OCI-M2 (cell line): ENCODE measurements around the gene HSPG2.

Experiments
- DNase-seq: peaks from one replicate; lab custom pipeline; 2025; ENCODE audit not compliant: unreplicated experiment; lab: John Stamatoyannopoulos, UW

HSPG2 gene

DNA sequence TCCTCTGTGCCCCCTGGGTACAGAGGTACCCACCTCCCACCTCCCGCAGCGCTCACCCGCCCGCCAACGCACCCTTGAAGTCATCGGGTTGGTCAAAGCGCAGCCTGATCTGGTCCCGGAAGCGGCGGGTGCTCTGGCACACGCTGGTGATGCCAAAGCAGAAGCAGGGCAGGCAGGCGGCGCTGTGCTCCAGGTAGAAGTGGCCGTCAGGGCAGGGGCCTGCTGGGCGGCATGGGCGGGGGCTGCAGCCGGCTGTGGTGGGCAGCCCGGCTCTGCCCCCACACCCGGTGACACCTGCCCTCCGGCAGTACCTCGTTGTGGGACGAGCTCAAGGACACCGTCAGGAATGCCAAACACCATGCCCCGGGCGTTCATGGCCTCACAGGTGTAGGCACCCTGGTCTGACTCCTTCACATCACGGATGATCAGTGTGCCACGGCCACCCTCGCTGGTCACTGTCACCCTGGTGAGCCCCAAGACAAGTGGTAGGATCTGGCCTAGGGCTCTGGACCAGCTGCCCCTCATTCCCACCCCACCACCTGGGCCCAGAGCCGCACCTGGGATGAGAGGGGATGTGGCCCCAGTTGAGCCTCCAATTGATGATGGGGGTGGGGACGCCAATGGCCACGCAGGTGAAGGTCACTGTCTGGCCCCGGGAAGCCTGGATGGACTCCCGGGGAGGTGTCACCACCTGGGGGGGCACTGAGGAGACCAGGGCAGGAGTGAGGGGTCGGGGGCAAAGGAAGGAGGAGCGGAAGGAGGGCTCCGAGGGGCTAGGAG lies 52.5 kb downstream of the HSPG2 start:
- DNase-seq, result no peak

DNA sequence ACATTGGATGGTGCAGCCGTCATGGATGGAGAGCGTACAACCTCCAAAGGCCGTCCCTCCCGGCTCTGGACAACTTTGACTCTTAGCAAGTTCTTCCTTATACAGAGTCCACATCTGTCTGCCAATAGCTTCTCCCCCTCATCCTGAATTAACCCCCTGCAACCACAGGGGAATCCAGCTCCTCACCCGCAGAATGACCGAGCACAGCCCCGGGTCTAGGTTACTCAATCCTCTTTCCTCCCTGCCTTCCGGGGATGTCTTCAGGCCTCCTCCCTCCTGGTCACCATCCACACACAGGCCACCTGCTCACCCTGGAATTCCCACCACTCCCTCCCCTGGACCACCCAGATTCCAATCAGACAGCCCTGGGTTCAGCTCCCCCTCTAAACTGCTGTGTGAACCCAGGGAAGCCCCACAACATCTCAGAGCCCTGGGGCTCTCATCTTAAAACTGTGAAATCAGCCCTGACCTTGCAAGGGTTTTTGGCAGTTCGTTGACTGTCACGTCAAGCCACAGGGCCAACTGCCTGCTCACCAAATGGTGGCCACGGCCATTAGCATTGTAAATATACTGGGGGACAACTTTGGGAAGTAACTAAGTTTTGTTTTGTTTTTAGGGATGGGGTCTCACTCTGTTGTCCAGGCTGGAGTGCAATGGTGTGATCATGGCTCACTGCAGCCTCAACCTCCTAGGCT lies 54.2 kb downstream of the HSPG2 start:
- DNase-seq, result no peak

DNA sequence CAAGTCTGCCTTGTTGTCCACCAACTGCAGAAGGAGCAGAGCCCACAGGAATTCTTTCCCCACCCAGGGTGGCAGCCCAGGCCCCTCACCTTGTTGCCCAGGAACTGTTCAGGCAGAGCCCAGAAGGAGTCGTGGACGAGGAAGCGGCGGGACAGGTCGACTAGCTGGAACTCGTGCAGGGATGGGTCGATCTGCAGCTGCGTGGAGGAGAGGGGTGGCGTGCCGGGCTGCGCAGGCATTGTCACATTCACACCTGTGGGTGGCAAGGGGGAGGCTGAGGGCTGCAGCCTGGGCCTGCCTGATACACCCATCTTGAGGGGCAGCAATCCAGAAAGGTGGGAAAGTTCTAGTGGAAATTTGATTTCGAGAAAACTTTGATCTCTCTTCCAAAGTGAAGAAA lies 55.9 kb downstream of the HSPG2 start:
- no peak for DNase-seq

DNA sequence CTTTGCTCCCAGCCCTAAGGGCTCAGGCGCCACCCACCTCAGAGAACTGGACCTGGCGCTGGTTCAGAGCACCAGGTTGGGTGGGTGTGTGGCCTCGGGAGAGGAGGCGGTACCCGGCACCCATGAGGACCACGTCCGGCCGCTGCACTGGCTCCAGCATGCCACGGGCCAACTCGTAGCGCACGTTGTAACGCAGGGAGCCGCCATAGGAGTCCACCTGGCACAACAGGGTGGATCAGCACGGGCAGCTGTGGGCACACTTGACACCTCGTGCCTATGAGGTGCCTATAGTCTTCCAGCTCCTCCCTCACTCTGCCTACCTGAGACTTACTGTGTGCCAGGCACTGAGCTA lies 56.5 kb downstream of the HSPG2 start:
- no peak for DNase-seq

DNA sequence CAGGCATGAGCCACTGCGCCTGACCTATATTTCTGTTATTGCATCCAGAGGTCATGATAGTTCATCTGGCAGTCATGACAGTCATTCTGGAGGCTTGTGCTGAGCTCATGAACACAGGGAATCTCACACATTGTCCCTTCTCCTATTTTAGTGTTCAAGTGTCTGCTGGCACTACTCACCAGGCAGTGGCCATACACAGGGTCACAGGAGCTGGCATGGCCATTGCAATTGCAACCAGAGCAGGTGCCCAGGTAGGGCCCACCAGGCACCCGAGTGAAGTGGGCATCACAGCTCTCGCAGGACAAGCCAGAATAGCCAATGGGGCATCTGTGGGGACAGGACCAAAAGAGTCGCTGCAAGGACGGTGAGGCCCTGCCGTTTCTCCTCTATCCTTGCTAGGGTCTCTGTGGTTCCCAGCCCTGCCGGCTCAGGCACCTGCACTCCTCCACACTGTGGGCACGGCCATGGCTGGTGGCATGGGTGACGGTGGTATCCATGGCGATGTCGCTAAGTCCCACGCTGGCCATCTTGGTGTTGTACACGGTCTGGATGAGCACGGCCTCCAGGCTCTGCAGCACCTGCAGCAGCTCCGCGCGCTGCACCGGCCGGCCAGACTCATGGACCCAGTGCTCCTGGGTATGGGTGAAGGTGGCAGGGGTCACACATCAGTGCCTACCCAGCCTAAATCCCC lies 57.0 kb downstream of the HSPG2 start:
- DNase-seq, result no peak

DNA sequence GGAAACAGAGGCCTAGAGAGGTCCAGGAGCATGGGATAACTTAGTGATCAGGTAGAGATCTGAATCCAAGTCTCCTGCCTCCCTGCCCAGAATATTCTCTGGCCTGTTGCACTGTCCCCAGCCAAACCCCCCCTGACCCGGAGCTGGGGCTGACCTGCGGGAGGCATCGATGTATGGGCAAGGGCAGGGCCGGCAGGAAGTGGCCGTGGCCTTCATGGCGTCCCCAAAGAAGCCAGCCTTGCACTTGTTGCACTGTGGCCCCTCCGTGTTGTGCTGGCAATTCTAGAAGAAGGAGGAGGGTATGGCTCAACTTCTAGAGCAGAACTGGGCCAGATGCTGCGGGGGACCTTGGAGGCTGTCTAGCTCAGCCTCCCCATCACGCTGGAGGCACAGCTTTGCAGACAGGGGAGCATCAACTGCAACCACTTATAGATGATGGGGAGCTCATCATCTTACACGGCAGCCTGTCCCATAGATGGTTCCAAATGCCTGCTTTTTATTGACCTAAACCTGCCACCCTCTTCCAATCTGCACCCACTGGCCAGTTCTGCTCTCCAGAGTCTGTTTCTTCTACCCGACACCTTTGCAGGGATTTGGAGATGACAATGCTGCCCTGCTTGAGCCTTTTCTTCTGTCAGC lies 58.2 kb downstream of the HSPG2 start:
- DNase-seq, result no peak

DNA sequence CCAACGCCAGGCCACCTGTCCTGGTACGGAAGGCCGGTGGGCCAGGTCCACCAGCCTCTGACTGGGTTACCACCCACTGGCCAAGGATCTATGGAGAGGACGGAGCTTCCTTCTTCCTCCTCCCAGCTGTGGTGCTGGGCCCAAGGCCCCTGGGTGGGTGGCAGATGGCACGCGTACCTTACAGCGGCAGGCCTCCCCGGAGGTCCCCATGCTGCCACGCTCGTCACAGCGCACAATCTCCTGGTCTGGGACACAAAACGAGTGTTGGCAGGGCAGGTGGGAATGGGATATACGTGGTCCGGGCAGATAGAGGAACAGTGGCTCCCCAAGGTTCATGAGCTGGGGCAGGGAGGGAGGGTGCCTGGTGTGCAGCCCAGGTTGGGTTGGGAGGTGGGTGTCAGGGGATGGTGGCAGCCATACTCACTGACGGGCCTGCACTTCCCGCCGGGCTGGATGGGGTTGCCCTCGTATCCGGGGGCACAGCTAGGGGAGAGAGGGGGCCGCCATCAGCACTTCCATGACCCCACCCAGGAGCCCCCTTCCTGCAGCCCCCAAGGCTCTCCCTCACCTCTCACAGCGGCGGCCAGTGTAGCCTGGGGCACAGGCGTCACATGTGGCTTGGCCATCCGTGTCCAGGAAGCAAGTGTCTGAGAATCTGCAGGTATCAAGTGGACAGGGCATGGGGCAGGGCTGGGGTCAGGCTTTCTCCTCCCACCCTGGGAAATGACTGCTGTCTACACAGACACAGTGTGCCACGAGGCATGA lies 58.9 kb downstream of the HSPG2 start:
- DNase-seq, result no peak

DNA sequence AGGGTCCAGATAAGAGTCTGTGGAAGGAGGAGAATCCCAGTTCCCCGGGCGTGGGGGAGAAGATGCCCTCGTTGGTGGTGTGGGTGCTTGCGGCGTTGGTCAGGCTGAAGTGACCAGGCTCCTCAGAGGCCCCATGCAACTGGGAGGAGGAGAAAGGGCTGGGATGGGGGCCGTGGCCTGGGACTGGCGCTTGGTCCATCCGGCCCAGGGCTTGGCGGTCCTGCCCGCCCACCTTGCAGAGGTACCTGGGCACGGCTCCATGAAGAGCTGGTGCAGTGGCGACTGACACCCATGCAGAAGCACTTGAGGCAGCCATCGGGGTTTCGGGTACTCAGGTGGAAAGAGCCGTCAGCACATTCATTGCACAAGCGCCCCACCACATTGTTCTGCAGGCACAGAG lies 60.8 kb downstream of the HSPG2 start:
- DNase-seq, result no peak

DNA sequence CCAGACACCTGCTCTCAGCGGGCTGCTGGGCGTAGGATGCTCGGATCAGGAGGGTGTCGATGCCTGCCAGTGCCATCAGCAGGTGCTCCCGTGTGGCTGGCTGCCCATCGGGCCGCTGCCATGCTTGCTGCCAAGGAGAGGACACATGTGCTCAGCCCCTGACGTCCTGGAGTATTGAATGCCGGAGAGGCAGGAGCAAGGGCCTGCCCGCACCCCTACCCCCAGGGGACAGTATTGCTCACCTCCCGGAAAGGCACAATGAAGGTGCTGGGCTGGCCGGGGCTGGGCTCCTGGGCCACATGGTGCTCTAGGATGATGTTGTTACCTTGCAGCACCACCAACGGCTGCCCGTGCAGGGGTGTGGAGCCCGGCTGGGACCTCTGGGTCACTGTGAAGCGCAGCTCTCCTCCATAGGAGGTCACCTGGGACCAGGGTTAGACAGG lies 61.5 kb downstream of the HSPG2 start:
- no peak for DNase-seq

DNA sequence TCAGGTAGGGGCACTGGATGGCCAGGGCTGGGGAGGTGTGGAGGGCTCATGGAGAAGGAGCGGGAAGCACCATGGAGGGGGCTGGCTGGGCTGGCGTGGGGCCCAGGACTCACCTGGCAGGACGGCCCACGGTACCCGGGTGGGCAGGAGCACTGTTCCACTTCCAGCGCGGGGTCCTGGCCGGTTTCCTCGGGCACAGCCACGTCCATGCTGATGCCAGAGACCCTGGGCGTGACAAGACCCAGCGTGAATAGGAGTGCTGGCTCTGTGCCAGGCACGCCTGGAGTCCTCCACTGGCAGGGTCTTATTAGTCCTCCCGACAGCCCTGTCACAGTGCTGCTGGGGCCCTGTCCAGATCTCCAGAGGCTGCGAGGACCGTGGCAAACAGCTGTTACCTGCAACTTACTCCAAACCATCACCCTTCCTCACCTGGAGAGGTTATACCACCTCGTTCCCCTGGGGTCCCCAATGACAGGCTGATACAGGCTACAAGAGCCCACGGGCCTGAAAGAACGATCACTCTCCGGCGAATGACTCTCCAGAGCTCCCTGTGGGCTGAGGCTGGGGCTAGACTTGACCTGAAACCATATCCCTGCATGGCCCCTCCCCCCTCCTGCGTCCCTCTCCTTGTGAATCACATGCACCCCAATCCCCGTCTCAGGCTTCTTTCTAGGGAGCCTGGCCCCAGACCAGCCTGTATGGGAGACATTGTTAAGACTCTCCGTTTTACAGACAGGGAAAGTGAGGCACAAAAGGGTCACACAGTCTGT lies 62.1 kb downstream of the HSPG2 start:
- DNase-seq, result no peak

DNA sequence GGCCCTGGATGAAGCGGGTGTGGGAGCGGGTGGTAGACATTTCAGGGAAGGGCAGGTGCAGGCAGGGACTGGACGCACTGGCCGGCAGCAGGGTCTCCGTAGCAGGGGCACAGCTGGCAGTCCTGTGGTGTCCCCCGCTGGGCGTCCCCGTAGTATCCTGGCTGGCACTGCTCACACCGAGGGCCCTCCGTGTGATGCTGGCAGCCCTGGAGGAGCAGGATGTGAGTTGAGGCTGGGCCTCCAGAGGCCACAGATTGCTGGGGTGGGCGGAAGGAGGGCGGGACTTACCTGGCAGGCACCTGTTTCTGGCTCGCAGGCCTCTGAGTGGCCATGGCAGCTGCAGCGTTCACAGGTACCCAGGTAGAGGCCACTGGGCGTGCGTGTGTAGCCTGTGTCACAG lies 62.8 kb downstream of the HSPG2 start:
- no peak for DNase-seq

DNA sequence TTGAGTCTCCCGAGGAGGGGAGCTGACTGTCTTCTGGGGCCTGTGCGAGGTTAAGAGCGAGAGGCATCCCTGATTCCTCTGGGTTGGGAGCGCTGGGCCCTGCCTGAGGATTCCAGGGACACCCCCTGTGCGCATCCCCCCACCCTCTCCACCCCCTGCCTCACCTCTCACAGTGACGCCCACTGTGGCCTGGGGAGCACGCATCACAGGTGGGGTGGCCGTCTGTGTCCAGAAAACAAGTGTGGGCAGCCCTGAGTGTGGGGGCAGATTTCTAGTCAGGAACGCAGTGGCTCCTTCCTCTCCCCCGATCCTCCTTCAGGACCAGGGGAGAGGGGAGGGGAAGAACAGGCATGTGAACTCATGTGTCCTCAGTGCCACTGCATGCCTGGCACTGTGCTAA lies 63.3 kb downstream of the HSPG2 start:
- no peak for DNase-seq

DNA sequence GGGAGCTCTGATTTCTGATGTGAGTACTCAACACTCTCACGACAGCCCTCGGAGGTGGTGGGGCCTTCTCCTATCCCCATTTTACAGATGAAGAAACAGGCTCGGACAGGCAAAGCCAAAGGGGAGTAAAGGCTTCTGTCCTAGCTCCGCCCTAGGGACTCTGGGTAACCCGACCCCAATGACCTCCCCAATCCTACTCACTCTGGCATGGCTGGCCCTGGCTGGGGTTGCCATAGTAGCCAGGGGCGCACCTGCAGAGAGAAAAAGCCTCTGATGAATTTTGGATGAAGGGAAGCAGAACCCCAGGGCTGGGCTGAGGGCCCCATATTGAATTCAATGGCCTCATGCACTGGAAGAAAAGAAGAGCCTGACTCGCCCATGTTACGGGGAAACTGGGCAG lies 63.9 kb downstream of the HSPG2 start:
- no peak for DNase-seq

DNA sequence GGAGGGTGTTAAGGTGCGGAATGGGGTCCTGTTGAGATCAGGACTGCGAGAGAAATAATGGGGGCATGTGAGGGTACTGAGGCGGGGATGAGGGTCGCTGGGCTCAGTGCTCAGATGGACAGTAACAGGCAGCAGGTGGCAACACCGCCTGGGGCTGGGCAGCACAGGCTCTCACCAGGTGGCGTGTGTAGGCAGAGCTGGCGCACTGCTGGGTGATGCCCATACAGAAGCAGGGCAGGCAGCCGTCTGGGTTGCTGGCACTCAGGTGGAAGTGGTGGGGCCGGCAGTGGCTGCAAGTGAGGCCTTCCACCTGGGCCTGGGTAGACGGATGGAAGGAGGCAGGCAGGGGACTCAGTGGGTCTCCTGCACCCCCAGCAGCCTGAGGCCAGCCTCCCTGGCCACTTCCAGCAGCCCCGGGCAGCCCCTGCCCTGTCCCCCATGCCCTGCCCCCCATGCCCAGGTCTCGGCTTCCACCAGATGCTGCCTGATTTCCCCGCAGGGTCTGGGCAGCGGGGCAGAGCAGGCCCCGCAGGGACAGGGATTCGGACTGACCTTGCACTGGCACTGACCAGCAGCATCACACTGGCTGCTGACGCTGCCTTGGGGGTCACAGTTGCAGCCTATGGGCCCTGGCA lies 64.5 kb downstream of the HSPG2 start:
- DNase-seq, result no peak

DNA sequence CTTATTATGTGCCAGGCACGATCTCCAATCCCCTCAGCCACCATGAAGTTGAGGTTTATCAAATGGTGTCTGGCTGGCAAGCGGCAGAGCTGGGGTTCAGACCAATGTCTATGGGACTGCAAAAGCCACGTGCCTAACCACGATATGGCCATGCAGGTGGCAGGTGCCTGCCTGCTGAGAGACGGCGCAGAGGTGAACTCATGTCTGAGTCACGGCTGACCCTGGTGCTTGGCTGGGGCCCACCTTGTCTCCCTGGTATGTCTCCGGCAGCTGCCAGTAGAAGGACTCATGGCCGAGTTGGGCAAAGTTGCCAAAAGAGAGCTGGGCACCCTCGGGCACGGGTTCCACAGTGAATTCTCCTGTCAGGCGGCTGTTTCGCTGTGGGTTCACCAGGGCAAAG lies 65.2 kb downstream of the HSPG2 start:
- DNase-seq, result no peak

DNA sequence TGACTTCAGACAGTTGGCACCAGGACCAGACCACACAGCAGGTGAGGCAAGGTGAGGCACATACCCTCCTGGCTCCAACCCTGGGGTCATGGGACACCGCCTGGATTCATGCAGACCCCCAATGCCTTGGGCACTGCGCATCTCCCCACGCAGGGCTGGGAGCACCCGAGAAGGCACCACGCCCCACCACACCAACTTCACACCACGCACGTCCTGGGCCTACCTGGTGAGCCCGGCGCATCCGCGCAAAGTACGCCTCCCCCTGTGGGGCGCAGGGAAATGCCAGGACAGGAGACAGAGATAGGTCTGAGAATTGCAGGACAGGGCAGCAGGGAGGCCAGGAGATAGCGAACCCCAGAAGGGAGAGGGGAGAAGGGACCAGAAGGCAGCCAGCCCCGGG lies 66.5 kb downstream of the HSPG2 start:
- no peak for DNase-seq

DNA sequence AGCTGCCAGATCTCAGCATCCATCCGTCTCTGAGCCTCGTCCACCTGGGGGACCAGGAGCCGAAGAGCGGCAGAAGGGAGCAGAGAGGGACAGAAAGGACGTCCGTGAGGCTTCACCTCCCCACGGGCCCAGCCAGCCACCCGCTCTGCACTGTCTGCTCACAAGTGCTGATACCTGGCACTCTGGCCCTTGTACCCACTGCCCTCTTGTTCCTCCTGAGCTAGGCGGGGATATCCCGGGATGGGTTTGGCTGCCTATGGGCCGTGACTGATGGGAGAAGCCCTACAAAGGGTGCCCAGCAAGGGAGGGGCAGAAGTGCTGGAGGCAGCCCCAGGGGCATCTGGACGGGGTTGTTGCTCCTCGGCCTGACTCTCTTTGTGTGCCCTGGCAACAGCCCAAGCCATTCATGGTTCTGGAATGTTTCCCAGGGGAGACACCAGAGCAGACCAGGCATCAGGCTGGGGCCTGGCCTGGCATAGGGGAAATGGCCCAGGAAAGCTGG lies 67.4 kb downstream of the HSPG2 start:
- no peak for DNase-seq

DNA sequence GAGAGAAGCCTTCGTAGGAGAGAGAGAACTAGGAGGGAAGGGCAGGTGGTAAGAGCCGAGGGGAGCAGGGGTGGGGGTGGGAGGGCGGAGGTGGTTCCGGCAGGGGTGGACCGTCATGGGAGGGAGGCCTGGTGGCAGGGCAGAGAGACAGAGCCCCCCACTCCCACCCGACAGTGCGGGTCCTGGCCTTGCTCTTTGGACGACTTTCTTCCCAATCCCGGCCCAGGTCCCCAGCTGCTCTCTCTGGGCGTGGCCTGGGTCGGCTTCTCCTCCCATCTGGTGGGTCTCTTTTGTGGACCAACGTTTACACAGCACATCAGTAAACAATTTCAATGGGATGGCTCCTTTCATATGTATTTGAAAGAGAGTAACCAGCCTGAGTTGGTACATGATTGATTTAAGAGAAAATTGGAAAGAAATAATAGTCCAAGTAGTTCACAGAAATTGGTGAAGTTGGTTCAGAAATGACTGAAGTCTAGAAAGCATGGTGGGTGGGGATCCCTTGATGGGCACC lies 68.1 kb downstream of the HSPG2 start:
- no peak for DNase-seq

DNA sequence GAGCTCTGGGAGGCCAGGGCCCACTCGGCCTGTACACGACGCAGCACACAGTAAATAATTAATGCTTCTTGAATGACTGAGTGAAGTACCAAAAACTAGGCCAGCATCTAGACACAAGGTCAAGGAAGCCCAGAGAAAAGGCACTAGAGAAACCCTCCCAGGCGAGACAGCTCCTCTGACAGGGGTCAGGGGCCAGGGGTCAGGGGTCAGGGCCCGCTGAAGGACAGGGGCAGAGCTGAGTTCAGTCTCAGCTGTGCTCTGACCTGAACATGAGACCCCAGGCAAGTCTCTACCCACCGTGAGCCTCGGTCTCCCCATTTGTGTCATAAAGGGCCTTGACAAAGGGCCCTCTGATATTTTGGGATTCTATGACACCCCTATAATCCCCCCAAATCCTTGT lies 68.6 kb downstream of the HSPG2 start:
- no peak for DNase-seq
